Vagina (tissue), 2 donors: ENCODE results near the gene CACYBP.

Experiments
- POLR2AphosphoS5 ChIP-seq, 2 donors: sonication (generic); formaldehyde crosslinking; IDR thresholded peaks; one replicate each; pipeline ENCODE4 v1.9.0; 2017; ENCODE audit warnings: antibody characterized with exemption in 2 of 2, mild to moderate bottlenecking in 2 of 2, low read depth in 1 of 2; ENCODE audit not compliant: insufficient read depth in 1 of 2
- TF ChIP-seq, protein P1 (sequence below), 3 experiments: fragments of 450-650 bp in 2 of 3; fragments of 200-600 bp in 1 of 3; sonication (generic) in 1 of 3; IDR thresholded peaks; one replicate each; pipeline ENCODE4 v1.5.1; 2017 to 2019; ENCODE audit warnings: antibody characterized with exemption in 3 of 3, mild to moderate bottlenecking in 2 of 3, moderate library complexity in 2 of 3

DNA sequence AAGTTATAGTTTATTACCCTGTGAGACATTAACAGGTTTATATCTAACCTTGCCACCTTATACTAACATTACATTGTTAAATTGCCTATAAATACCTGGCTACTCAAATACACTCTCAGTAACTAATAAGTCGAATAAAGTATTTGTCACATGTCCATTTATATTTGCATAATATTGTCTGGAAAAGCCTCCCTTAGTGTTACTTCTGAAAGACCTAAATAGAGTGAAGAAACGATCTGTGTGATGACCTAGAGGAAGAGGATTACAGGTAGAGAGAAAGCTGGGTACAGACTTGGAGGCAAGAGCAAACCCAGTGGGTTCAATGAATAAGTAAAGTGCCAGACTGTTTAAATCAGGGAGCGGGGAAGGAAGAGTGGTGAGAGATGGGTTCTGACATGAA lies 2.7 kb upstream of the CACYBP start:
- TF ChIP-seq, protein P1, sequence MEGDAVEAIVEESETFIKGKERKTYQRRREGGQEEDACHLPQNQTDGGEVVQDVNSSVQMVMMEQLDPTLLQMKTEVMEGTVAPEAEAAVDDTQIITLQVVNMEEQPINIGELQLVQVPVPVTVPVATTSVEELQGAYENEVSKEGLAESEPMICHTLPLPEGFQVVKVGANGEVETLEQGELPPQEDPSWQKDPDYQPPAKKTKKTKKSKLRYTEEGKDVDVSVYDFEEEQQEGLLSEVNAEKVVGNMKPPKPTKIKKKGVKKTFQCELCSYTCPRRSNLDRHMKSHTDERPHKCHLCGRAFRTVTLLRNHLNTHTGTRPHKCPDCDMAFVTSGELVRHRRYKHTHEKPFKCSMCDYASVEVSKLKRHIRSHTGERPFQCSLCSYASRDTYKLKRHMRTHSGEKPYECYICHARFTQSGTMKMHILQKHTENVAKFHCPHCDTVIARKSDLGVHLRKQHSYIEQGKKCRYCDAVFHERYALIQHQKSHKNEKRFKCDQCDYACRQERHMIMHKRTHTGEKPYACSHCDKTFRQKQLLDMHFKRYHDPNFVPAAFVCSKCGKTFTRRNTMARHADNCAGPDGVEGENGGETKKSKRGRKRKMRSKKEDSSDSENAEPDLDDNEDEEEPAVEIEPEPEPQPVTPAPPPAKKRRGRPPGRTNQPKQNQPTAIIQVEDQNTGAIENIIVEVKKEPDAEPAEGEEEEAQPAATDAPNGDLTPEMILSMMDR (IDR thresholded peaks at IDR 0.05) = no peak
- no peak for TF ChIP-seq POLR2AphosphoS5 (IDR thresholded peaks at IDR 0.05; ENCODE audit: insufficient read depth in 1 of 2, low read depth in 1 of 2)
